H7 (cell line): Measurements from ENCODE around the gene PRRC2C. TPM values are rescaled to one million over a fixed set of nuclear protein-coding genes. Genes with fewer than 3 reads are reported as not detected.
"Not testable (repeated sequence)": the region's sequence is repeated elsewhere in the genome, so short reads cannot be mapped to it uniquely, and the experiment has no call there.

Experiments used
- DNase-seq: peaks from one replicate; pipeline ENCODE4 v3.0.0; 2012
- H3K27me3 ChIP-seq: 2 replicates; pipeline ENCODE4 v1.6.0; 2011; ENCODE audit warnings: mild to moderate bottlenecking, low read length; ENCODE audit not compliant: control insufficient read depth, insufficient read depth
- H3K36me3 ChIP-seq: replicated peaks from 2 replicates; pipeline ENCODE4 v1.5.1; 2011; ENCODE audit warnings: low read length; ENCODE audit not compliant: control insufficient read depth, insufficient read depth
- H3K4me3 ChIP-seq: 2 replicates; pipeline ENCODE4 v1.5.1; 2011; ENCODE audit warnings: low read depth, mild to moderate bottlenecking, control low read depth, low read length, moderate library complexity; ENCODE audit not compliant: insufficient read depth
- total RNA-seq: library from RNA; depleted of rRNA; stranded (reverse); fragments of >200 nt; shearing (Covaris generic); gene quantifications from 2 replicates; pipeline ENCODE4 v1.2.3, GENCODE V29; 2014

Gene PRRC2C
- total RNA-seq, 1 experiment from 2014 or later: 68.7 TPM

DNA sequence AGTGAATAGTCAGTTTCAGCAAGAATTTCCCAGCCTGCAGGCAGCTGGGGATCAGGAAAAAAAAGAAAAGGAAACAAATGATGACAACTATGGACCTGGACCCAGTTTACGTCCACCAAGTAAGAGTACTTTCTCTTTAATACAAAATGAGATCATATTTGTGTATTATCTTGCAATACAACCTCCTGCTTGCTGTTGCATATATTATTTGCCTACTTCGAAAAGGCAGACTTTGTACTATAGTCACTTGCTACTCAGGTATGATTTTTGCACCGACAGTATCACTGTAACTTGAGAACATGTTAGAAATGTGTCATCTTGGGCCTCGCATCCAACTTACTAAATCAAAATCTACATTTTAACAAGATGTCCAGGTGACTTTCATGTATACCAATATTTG, 30.4 kb downstream of the PRRC2C start:
- peaks cover 25% of the 10 kb centered on the region for H3K36me3 ChIP-seq
- DNase-seq: no peak
- no peak overlapping the region for H3K4me3 ChIP-seq
- H3K27me3 ChIP-seq: no peaks in the 10 kb centered on the region

DNA sequence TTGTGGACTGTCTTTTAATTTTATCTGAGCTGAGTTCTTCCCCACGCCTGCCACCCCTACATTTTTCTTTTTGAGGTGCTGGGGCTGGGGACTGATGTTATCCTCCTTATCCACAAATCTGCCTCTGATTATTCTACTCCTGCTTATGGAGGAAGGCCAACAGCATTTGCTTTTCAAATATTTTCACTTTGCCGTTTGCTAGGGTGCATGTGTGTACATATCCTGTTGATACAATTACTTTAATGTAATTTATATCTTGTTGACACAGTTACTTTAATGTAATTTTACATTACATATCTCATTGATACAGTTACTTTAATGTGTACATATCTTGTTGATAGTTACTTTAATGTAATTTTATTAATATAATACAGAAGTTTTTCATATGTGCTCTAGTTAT, 36.2 kb downstream of the PRRC2C start:
- H3K36me3 ChIP-seq: peaks cover 33% of the 10 kb centered on the region
- DNase-seq: no peak
- H3K4me3 ChIP-seq: no peak overlapping the region
- H3K27me3 ChIP-seq: no peaks in the 10 kb centered on the region

DNA sequence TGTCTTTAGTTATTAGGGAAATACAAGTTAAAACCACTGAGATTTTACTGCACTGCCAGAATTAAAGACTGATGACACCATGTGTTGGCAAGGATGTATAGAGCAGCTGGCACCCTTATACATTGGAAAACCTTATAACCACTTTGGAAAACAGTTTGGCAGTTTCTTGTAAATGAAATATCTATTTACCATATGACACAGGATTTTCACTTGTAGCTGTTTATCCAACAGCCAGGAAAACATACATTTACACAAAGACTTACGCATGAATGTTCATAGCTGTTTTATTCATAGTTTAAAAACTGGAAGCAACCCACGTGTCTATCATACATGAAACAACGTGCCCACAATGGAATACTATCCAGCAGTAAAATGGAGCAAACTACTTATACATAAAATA, 45.3 kb downstream of the PRRC2C start:
- no peak for DNase-seq
- Histone ChIP-seq H3K4me3 (no peak overlapping the region), H3K36me3 (peaks cover 26% of the 10 kb centered on the region)

DNA sequence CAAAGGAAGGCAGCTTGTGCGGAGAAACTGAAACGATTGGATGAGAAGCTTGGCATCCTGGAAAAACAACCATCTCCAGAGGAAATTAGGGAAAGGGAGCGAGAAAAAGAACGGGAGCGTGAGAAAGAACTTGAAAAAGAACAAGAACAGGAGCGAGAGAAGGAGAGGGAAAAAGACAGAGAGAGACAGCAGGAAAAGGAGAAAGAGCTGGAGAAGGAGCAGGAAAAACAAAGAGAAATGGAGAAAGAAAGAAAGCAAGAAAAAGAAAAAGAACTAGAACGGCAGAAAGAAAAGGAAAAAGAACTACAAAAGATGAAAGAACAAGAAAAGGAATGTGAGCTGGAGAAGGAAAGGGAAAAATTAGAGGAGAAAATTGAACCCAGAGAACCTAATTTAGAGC, 47.2 kb downstream of the PRRC2C start:
- DNase-seq: no peak
- no peak overlapping the region for H3K4me3 ChIP-seq
- H3K36me3 ChIP-seq: peaks cover 33% of the 10 kb centered on the region
- no peaks in the 10 kb centered on the region for H3K27me3 ChIP-seq

More for the DNA sequence above, 45.3 kb downstream of the PRRC2C start:
- H3K27me3 ChIP-seq: no peaks in the 10 kb centered on the region

DNA sequence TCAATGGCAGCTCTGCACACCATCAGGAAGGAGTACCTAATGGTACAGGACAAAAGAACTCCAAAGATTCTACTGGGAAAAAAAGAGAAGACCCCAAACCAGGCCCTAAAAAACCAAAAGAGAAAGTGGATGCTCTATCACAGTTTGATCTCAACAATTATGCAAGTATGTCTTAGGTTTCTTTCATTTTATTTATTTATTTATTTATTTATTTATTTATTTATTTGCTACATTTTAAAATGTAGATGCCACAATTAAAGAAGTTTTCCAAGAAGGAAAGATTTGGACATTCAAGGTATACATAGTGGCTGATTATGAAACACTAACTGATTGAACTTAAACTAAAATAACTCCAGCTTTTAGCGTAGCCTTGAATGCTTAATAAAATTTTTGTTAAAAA, 60.2 kb downstream of the PRRC2C start:
- no peak for DNase-seq
- no peaks in the 10 kb centered on the region for H3K27me3 ChIP-seq
- no peak overlapping the region for H3K4me3 ChIP-seq
- peaks cover 38% of the 10 kb centered on the region for H3K36me3 ChIP-seq

DNA sequence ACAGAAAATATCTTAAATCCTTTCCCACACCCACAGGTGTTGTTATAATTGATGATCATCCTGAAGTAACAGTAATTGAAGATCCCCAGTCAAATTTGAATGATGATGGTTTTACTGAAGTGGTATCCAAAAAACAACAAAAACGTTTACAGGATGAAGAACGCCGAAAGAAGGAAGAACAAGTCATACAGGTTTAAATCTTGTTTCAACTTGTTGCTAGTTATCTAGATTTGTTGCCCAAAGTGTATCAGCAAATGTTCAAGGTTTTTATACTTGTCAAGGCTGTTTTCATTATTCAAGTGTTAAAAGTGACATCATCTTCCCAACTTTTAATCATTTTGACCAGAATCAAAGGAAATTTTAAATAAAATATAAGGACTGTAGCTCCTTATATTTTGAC, 64.7 kb downstream of the PRRC2C start:
- no peak overlapping the region for H3K4me3 ChIP-seq
- DNase-seq: no peak
- no peaks in the 10 kb centered on the region for H3K27me3 ChIP-seq
- H3K36me3 ChIP-seq: peaks cover 17% of the 10 kb centered on the region

DNA sequence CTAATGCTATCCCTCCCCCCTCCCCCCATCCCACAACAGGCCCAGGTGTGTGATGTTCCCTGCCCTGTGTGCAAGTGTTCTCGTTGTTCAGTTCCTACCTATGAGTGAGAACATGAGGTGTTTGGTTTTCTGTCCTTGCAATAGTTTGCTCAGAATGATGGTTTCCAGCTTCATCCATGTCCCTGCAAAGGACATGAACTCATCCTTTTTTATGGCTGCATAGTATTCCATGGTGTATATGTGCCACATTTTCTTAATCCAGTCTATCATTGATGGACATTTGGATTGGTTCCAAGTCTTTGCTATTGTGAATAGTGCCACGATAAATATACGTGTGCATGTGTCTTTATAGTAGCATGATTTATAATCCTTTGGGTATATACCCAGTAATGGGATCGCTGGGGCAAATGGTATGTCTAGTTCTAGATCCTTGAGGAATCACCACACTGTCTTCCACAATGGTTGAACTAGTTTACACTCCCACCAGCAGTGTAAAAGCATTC, 65.3 kb downstream of the PRRC2C start:
- H3K4me3 ChIP-seq, H3K27me3 ChIP-seq, DNase-seq: not testable (repeated sequence)
- peaks cover 15% of the 10 kb centered on the region for H3K36me3 ChIP-seq

DNA sequence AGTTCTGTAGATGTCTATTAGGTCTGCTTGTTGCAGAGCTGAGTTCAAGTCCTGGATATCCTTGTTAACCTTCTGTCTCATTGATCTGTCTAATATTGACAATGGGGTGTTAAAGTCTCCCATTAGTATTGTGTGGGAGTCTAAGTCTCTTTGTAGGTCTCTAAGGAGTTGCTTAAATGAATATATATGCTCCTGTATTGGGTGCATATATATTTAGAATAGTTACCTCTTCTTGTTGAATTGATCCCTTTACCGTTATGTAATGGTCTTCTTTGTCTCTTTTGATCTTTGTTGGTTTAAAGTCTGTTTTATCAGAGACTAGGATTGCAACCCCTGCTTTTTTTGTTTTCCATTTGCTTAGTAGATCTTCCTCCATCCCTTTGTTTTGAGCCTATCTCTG, 68.6 kb downstream of the PRRC2C start:
- not testable (repeated sequence) for H3K4me3 ChIP-seq, H3K27me3 ChIP-seq, DNase-seq
- peaks cover 34% of the 10 kb centered on the region for H3K36me3 ChIP-seq

DNA sequence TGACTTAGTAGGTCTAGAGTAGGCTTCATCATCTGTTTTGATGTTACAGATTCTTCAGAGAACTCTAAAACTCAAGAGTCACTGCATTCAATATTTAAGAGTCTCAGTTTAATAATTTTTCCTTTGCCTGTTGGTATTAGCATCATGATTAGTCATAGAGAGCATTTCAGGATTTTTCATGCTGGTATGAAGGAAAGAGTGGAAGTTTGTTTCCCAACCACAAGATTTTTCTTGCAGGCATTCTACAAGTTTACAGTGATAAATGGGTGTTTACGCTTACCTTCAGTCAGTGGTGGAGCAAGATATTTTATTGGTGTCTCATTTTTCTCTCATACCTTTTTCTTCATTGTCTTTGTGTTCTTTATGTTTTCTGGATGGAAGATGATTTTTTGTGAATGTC, 78.3 kb downstream of the PRRC2C start:
- no peak for DNase-seq
- H3K36me3 ChIP-seq: peaks cover 36% of the 10 kb centered on the region
- H3K27me3 ChIP-seq: no peaks in the 10 kb centered on the region
- no peak overlapping the region for H3K4me3 ChIP-seq

DNA sequence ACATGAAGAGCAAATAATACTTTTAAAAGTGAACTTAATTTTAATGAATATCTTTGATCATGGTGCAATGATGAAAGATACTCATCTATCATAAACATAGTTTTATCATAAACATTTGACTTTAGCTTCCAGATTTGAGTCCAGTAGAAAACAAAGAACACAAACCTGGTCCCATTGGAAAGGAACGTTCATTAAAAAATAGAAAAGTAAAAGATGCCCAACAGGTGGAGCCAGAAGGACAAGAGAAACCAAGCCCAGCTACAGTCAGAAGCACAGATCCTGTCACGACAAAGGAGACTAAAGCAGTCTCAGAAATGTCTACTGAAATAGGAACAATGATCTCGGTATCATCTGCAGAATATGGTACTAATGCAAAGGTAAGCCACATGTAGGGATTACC, 81.1 kb downstream of the PRRC2C start:
- H3K36me3 ChIP-seq: peaks cover 25% of the 10 kb centered on the region
- H3K27me3 ChIP-seq: no peaks in the 10 kb centered on the region
- no peak overlapping the region for H3K4me3 ChIP-seq
- DNase-seq: peak; percentile 6

DNA sequence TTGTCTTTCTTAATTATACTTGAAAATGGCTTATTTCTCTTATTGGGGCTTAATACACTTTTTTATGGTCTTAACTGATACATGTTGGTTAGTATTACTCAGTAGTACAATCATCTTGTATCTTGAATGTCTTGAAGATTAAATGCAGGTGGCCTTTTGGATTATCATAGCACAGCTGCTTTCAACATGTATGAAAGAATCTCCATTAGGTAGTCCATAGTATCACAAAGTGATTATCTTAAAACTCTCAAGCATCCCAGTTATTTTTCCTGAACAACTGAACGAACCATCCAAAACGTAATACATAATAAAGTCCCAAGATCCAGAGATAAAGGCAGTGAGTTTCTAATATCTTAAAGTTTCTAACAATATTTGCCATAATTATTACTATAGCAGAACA, 85.0 kb downstream of the PRRC2C start:
- Histone ChIP-seq H3K4me3 (no peak overlapping the region), H3K36me3 (peaks cover 25% of the 10 kb centered on the region), H3K27me3 (no peaks in the 10 kb centered on the region)
- DNase-seq: no peak

DNA sequence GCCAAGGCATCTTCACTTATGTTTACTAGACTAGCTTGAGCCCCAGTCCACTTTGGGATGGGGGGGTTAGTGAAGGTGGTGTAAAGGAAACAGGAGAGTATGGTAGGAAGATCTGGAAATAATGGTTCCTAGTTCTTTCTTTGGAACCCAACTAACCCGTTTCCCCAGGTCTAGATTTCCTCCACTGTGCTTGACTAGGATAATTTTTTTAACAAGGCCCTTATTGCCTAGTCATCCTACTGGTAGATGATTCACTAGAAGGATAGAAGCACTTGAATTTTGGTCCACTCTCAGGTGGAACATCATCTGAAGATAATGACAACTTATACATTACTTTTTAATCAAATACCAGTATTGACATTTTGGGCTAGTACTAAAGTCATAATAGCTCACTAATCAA, 90.8 kb downstream of the PRRC2C start:
- peaks cover 25% of the 10 kb centered on the region for H3K36me3 ChIP-seq

DNA sequence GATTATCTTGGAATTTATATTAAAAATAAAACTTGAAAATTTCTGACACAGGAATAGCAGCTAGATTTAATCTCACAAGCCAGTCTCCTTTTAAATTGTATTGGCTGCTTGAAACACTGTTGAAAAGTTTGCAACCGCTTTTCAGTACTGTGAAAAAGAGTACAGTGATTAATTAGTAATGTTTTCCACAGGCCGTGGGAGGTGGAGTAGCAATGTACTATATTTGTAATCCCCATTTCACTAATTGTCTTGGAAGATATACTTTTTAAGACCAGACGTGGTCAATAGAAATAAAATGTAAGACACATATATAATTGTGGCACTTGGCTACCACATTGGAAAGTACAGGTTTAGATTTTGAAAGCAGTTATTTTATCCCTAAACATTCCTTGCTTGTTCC, 95.9 kb downstream of the PRRC2C start:
- no peak overlapping the region for H3K4me3 ChIP-seq
- no peaks in the 10 kb centered on the region for H3K27me3 ChIP-seq
- DNase-seq: no peak
- peaks cover 30% of the 10 kb centered on the region for H3K36me3 ChIP-seq

More for the DNA sequence above, 90.8 kb downstream of the PRRC2C start:
- no peak overlapping the region for H3K4me3 ChIP-seq
- DNase-seq: no peak
- H3K27me3 ChIP-seq: no peaks in the 10 kb centered on the region

DNA sequence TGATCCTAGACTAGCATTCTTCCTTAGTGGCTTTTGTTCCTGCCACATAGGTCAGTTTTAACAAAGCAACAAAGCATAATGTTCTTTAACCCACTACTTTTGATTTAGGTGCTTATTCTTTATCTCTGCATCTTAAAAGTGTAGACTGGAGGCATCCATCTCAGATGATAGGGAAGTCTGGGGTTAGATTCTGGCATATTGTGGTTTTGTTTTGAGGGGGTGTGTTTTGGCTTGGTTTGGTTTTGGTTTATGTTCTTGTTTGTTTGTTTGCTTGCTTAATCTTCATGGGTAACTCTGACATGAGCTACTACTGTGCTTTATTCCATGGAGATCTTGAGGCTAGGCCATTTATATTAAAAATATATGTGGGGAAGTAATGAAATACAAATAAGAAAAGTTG, 96.4 kb downstream of the PRRC2C start:
- Histone ChIP-seq H3K4me3 (no peak overlapping the region), H3K27me3 (no peaks in the 10 kb centered on the region), H3K36me3 (peaks cover 28% of the 10 kb centered on the region)
- DNase-seq: no peak

DNA sequence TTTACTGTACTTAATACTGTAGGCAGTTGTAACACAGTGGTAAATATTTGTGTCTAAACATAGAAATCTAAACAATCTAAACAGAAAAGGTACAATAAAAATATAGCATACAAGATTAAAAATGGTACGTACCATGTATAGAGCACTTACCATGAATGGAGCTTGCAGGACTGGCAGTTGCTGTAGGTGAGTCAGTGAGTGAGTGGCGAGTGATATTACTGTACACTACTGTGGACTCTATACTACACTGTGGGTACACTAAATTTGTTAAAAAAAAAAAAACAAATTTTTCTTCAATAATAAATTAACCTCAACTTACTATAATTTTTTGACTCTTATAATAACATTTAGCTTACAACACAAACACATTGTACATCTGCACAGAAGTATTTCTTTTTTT, 97.3 kb downstream of the PRRC2C start:
- H3K27me3 ChIP-seq: no peaks in the 10 kb centered on the region
- no peak overlapping the region for H3K4me3 ChIP-seq
- H3K36me3 ChIP-seq: peaks cover 31% of the 10 kb centered on the region
- no peak for DNase-seq

DNA sequence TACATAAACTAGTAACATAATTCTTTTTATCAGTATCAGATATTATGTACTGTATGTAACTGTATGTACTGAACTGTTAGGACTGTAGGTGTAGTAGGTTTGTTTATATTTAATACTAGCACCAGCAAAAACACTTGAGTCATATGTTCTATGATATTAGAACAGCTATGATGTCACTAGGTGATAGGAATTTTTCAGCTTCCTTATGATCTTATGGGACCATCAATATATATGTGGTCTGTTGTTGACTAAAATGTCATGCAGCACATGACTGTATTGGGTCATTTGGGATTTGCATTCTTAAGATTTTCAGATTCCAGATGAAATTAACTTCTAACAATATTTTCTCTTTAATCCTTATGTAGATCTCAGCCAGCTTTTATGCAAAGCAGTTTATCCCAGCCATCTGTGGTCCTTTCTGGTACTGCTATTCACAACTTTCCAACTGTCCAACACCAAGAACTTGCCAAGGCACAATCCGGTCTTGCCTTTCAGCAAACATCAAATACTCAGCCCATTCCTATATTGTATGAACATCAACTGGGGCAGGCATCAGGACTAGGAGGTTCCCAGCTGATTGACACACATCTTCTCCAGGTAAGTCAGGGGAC, 98.4 kb downstream of the PRRC2C start:
- H3K27me3 ChIP-seq: no peaks in the 10 kb centered on the region
- peaks cover 31% of the 10 kb centered on the region for H3K36me3 ChIP-seq
- no peak overlapping the region for H3K4me3 ChIP-seq
- DNase-seq: no peak
